ENCODE measurements around the gene NFE2. TPM values are rescaled to one million over a fixed set of nuclear protein-coding genes. Genes with fewer than 3 reads are reported as not detected.

Gene NFE2
- total and polyA plus RNA-seq, 2 donors (not counting 3 experiments of a cell fraction or from before 2014, with no cell fraction given): not detected

- H4K20me1 ChIP-seq (replicated peaks; ENCODE audit: control insufficient read depth, extremely low read depth, insufficient read depth, low read length): no peaks in the 10 kb centered on the region
- FAIRE-seq (no peak), DNase-seq (ENCODE audit: low read depth, low spot score) (no peak)
- no peak overlapping the region for H3K9ac ChIP-seq (replicated peaks; ENCODE audit: extremely low read depth, insufficient read depth, low read length)
- H3K9me3 ChIP-seq (replicated peaks; ENCODE audit: control insufficient read depth, insufficient read depth, low read length): no peaks in the 10 kb centered on the region
- no peaks in the 10 kb centered on the region for H3K9me1 ChIP-seq (replicated peaks; ENCODE audit: control insufficient read depth, extremely low read depth, insufficient read depth, low read length)
- dilution Hi-C loops (cut with MboI; ENCODE audit: extremely low pct_ligation_motif_present, low sequenced_read_pairs) (no loop called here), intact Hi-C loops (cut with micrococcal nuclease) (no loop called here)
- H3K4me3 ChIP-seq (replicated peaks in 1 of 3; ENCODE audit: insufficient read depth in 1 of 3, low read depth in 1 of 3, low read length in 3 of 3): no peak overlapping the region
- ChIA-PET POLR2A (interaction anchor here (0.6 kb wide), 1 partner anchor 18 kb away, joined by 3 read pairs; no protein-coding TSS in a partner anchor), CTCF (no interaction called here)
- TF ChIP-seq POLR2AphosphoS5 (IDR thresholded peaks at IDR 0.05; ENCODE audit: insufficient read depth, low read depth, low read length): no peak
- no peak for TF ChIP-seq JUN (IDR thresholded peaks at IDR 0.05; ENCODE audit: borderline replicate concordance, insufficient read depth, insufficient read length, low read depth)
- no peak for TF ChIP-seq EZH2 (IDR thresholded peaks at IDR 0.05; ENCODE audit: borderline replicate concordance, low read depth, low read length, severe bottlenecking)
- TF ChIP-seq FOS (IDR thresholded peaks at IDR 0.05; ENCODE audit: borderline replicate concordance, insufficient read depth, low read length): no peak
- TF ChIP-seq MAX (IDR thresholded peaks at IDR 0.05; ENCODE audit: insufficient read depth, insufficient read length): no peak
- TF ChIP-seq GATA2 (IDR thresholded peaks at IDR 0.05; ENCODE audit: insufficient read depth, insufficient read length, low read depth, low read length): no peak
- no peak for TF ChIP-seq MYC (IDR thresholded peaks at IDR 0.05; ENCODE audit: low read depth, low read length)
- TF ChIP-seq POLR2A (IDR thresholded peaks at IDR 0.05; ENCODE audit: low read depth, low read length): no peak
- TF ChIP-seq CTCF (IDR thresholded peaks at IDR 0.05; ENCODE audit: extremely low read depth in 1 of 2, insufficient read depth in 1 of 2, low read depth in 1 of 2, low read length in 2 of 2): no peak
- H3K27me3 ChIP-seq (ENCODE audit: control insufficient read depth in 2 of 2, insufficient read depth in 2 of 2, low read length in 2 of 2): peaks cover 41 to 54% of the 10 kb centered on the region in 2 experiments
- H3K4me1 ChIP-seq (ENCODE audit: control insufficient read depth, extremely low read depth, insufficient read depth, low read length): no peaks in the 10 kb centered on the region
- H3K27ac ChIP-seq (ENCODE audit: insufficient read depth, low read depth, low read length): no peak overlapping the region
- BruUV-seq (replicated peaks): no TSS peak
- no peak overlapping the region for H2AFZ ChIP-seq (ENCODE audit: low read depth, low read length)
- H3K4me2 ChIP-seq (ENCODE audit: insufficient read depth, low read length): no peak overlapping the region
- no peaks in the 10 kb centered on the region for H3K36me3 ChIP-seq (ENCODE audit: control insufficient read depth in 2 of 2, extremely low read depth in 1 of 2, insufficient read depth in 2 of 2, low read length in 2 of 2)
- H3K79me2 ChIP-seq (ENCODE audit: control insufficient read depth, insufficient read depth, low read length): no peaks in the 10 kb centered on the region
Observed at GRCh38 chr12:54303640-54304039, 2.8 kb upstream of the NFE2 start.
